MG63 (cell line): ENCODE results near the gene DEPDC5. TPM values are rescaled to one million over a fixed set of nuclear protein-coding genes. Genes with fewer than 3 reads are reported as not detected.

Experiments
- DNase-seq: peaks from one replicate; pipeline ENCODE4 v3.0.0-alpha.2; 2020
- H3K27me3 ChIP-seq: fragments of 250-450 bp; sonication (Bioruptor Pico); 2 replicates; pipeline ENCODE4 v1.5.1; 2020; ENCODE audit warnings: mild to moderate bottlenecking, moderate library complexity
- H3K36me3 ChIP-seq: fragments of 250-450 bp; sonication (Bioruptor Pico); 2 replicates; pipeline ENCODE4 v1.5.1; 2020; ENCODE audit warnings: mild to moderate bottlenecking, moderate library complexity
- H3K4me3 ChIP-seq: fragments of 250-450 bp; sonication (Bioruptor Pico); 2 replicates; pipeline ENCODE4 v1.5.1; 2020; ENCODE audit warnings: mild to moderate bottlenecking, moderate library complexity
- H3K9me3 ChIP-seq: fragments of 250-450 bp; sonication (Bioruptor Pico); 2 replicates; pipeline ENCODE4 v1.5.1; 2020; ENCODE audit warnings: mild to moderate bottlenecking, moderate library complexity
- total RNA-seq: library from RNA; depleted of rRNA; stranded (reverse); fragments of >200 nt; shearing (Covaris generic); gene quantifications from 2 replicates; pipeline ENCODE4 v1.2.3, GENCODE V29; 2014; ENCODE audit warnings: low replicate concordance; rRNA removed

Gene DEPDC5
- total RNA-seq, 1 experiment from 2014 or later = 7.5 TPM

- DNase-seq = no peak
- peaks cover 70% of the 10 kb centered on the region for H3K36me3 ChIP-seq
- H3K9me3 ChIP-seq = no peaks in the 10 kb centered on the region
- no peaks in the 10 kb centered on the region for H3K27me3 ChIP-seq
- no peak overlapping the region for H3K4me3 ChIP-seq
Measured at GRCh38 chr22:31954535-31955523, 201.0 kb downstream of the DEPDC5 start.

DNA sequence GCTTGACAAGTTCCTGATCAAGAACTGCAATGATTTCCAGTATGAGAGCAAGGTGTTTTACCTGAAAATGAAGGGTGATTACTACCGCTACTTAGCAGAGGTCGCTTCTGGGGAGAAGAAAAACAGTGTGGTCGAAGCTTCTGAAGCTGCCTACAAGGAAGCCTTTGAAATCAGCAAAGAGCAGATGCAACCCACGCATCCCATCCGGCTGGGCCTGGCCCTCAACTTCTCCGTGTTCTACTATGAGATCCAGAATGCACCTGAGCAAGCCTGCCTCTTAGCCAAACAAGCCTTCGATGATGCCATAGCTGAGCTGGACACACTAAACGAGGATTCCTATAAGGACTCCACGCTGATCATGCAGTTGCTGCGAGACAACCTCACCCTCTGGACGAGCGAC lies 202.5 kb downstream of the DEPDC5 start:
- Histone ChIP-seq H3K4me3 (no peak overlapping the region), H3K36me3 (peaks cover 57% of the 10 kb centered on the region), H3K9me3 (no peaks in the 10 kb centered on the region), H3K27me3 (no peaks in the 10 kb centered on the region)
- no peak for DNase-seq

Other genes with a start within 250 kb of the DEPDC5 start
- gene PISD, start 91.8 kb upstream of the DEPDC5 start, total RNA-seq = 16.0 and 30.5 TPM in 2 replicates
- 0.69 and 3.5 TPM in 2 replicates for gene PRR14L, start 3.9 kb upstream of the DEPDC5 start, total RNA-seq
- gene YWHAH, start 190.5 kb downstream of the DEPDC5 start, total RNA-seq = 92.2 and 125 TPM in 2 replicates